ENCODE data around the gene ZCCHC10. TPM values are rescaled to one million over a fixed set of nuclear protein-coding genes. Genes with fewer than 3 reads are reported as not detected.

Gene ZCCHC10
- total and polyA plus RNA-seq, 9 of the 15 experiments (the other 6 are each of a cell fraction or from before 2014, with no cell fraction given) = 11.9 to 146 (median 51.8) TPM

GRCh38 chr5:133025804-133026663, at the start of gene ZCCHC10 (continued):
- TF ChIP-seq THRB (CRISPR knock-in tag; conservative IDR thresholded peaks at IDR 0.05) = no peak
- TF ChIP-seq ZNF354B (CRISPR knock-in tag; IDR thresholded peaks at IDR 0.05) = 0 out of 2 replicates have a peak, but pooled peaks have one; percentile 47
- TF ChIP-seq DMBX1 (CRISPR knock-in tag; IDR thresholded peaks at IDR 0.05; ENCODE audit: borderline replicate concordance) = peak; percentile 43
- no peak; a peak in 1 of 4 replicates for TF ChIP-seq ETV6 (IDR thresholded peaks at IDR 0.05; ENCODE audit: borderline replicate concordance in 1 of 2, low read depth in 2 of 2, low read length in 1 of 2)
- no peak for TF ChIP-seq ETV6 (CRISPR knock-in tag; IDR thresholded peaks at IDR 0.05; ENCODE audit: borderline replicate concordance)
- 0 out of 2 replicates have a peak, but pooled peaks have one; percentile 80 for TF ChIP-seq CBFB (CRISPR knock-in tag; IDR thresholded peaks at IDR 0.05)
- no peak for TF ChIP-seq EZH2 (IDR thresholded peaks at IDR 0.05; ENCODE audit: borderline replicate concordance, low read depth, low read length)
- TF ChIP-seq ZNF639 (CRISPR knock-in tag; conservative IDR thresholded peaks at IDR 0.05 in 1 of 2, IDR thresholded peaks at IDR 0.05 in 1 of 2) = peak in 1 of 2 experiments; percentile 90; a peak in 2 of 4 replicates
- no peak for TF ChIP-seq ZNF79 (CRISPR knock-in tag; IDR thresholded peaks at IDR 0.05; ENCODE audit: low read depth)
- TF ChIP-seq GTF2F1 (IDR thresholded peaks at IDR 0.05; ENCODE audit: low read depth, low read length) = 0 out of 2 replicates have a peak, but pooled peaks have one; percentile 24
- no peak for TF ChIP-seq ZNF280B (CRISPR knock-in tag; IDR thresholded peaks at IDR 0.05)
- peak; percentile 93 for TF ChIP-seq PKNOX1 (IDR thresholded peaks at IDR 0.05)
- TF ChIP-seq MTA2 (IDR thresholded peaks at IDR 0.05; ENCODE audit: low read depth) = no peak
- peak; percentile 31; the same call in 1 of the 2 replicates for TF ChIP-seq HLTF (IDR thresholded peaks at IDR 0.05)
- no peak for TF ChIP-seq TCF7 (IDR thresholded peaks at IDR 0.05; ENCODE audit: borderline replicate concordance)
